Upper lobe of left lung (tissue), 4 donors: Measurements from ENCODE around the gene MICU2.

ENCODE experiments used
- CTCF ChIP-seq, 6 experiments: fragments of 450-650 bp in 4 of 6; fragments of 200-600 bp in 2 of 6; sonication (generic) in 2 of 6; IDR thresholded peaks; one replicate each; pipeline ENCODE4 v1.5.1; 2016 to 2019; ENCODE audit warnings: antibody characterized with exemption in 6 of 6
- POLR2A ChIP-seq, 4 donors: fragments of 450-650 bp; IDR thresholded peaks; one replicate each; pipeline ENCODE4 v1.5.1; 2016 to 2017; ENCODE audit warnings: antibody characterized with exemption in 4 of 4, mild to moderate bottlenecking in 2 of 4
- POLR2AphosphoS5 ChIP-seq, 2 donors: sonication (generic); formaldehyde crosslinking; IDR thresholded peaks; one replicate each; pipeline ENCODE4 v1.5.1; 2017; ENCODE audit warnings: antibody characterized with exemption in 2 of 2

- TF ChIP-seq POLR2AphosphoS5 (IDR thresholded peaks at IDR 0.05) (no peak), CTCF (IDR thresholded peaks at IDR 0.05) (no peak), POLR2A (IDR thresholded peaks at IDR 0.05) (no peak)
Observed at GRCh38 chr13:21606251-21606650, 2.3 kb upstream of the MICU2 start.
